Measurements from ENCODE around the gene RNF227. TPM values are rescaled to one million over a fixed set of nuclear protein-coding genes. Genes with fewer than 3 reads are reported as not detected.

RNF227 gene
- total and polyA plus RNA-seq, 10 of the 15 experiments (the other 5 are each of a cell fraction or from before 2014, with no cell fraction given): 0.49 to 5.0 (median 1.3) TPM

GRCh38 chr17:7951143-7951792 is 35.2 kb upstream of the RNF227 start:
- Histone ChIP-seq H3K4me1 (ENCODE audit: control insufficient read depth, insufficient read depth, low read length) (peaks cover 12% of the 10 kb centered on the region), H3K9ac (ENCODE audit: control insufficient read depth, insufficient read depth, low read length) (no peak overlapping the region; the same call in 1 of the 2 replicates), H4K20me1 (ENCODE audit: control insufficient read depth, insufficient read depth) (no peaks in the 10 kb centered on the region), H3K4me2 (ENCODE audit: control insufficient read depth, insufficient read depth) (peak overlapping the region; percentile 50), H2AFZ (ENCODE audit: control insufficient read depth, low read depth, low read length) (peak overlapping the region; percentile 60), H3K36me3 (ENCODE audit: control insufficient read depth in 2 of 2, insufficient read depth in 2 of 2, low read length in 1 of 2) (peaks cover 1 to 12% of the 10 kb centered on the region in 2 experiments), H3K27ac (ENCODE audit: control insufficient read depth, insufficient read depth) (peak overlapping the region; percentile 41), H3K79me2 (ENCODE audit: control insufficient read depth, insufficient read depth, low read length) (no peaks in the 10 kb centered on the region), H3K9me3 (replicated peaks; ENCODE audit: control insufficient read depth, insufficient read depth, low read length) (no peaks in the 10 kb centered on the region), H3K4me3 (no peak overlapping the region), H3K27me3 (replicated peaks in 1 of 2; ENCODE audit: control insufficient read depth in 2 of 2, insufficient read depth in 2 of 2, low read length in 1 of 2) (no peaks in the 10 kb centered on the region)
- 61% methylated on average over 5 of the region's 5 CpGs for WGBS (ENCODE audit: insufficient coverage, insufficient replicate concordance, low lambda C conversion rate, missing lambda C conversion rate)
- ChIA-PET SMC1A (ENCODE audit: uncharacterized antibody, unreplicated experiment) (interaction anchor here (1.3 to 2.4 kb wide), 3 partner anchors 12 to 19 kb away, joined by 3 to 11 read pairs (median 5); partner anchors contain the start of genes CNTROB and TRAPPC1), CTCF (interaction anchor here (0.8 to 1.6 kb wide), 3 partner anchors 22 to 88 kb away, joined by 3 to 4 read pairs (median 4); no protein-coding TSS in a partner anchor), POLR2A (interaction anchor here (0.7 to 2.4 kb wide), 4 partner anchors 9 to 18 kb away, joined by 3 to 12 read pairs (median 5); partner anchors contain the start of genes CNTROB and TRAPPC1), RAD21 (ENCODE audit: unreplicated experiment) (interaction anchor here (1.0 to 1.5 kb wide), 3 partner anchors 18 to 37 kb away, joined by 3 to 6 read pairs (median 4); partner anchors contain the start of gene RNF227)
- peak; percentile 45 for DNase-seq (ENCODE audit: low read depth, low spot score)
- BruUV-seq (replicated peaks): no TSS peak
- intact Hi-C loops (cut with micrococcal nuclease; ENCODE audit: unreplicated experiment): no loop called here
- peak; percentile 95 for FAIRE-seq
- in situ Hi-C loops (cut with MboI): no loop called here
- ATAC-seq: peak; percentile 99
- TF ChIP-seq TAF1 (IDR thresholded peaks at IDR 0.05; ENCODE audit: borderline replicate concordance, low read depth, low read length) (no peak), BCL3 (IDR thresholded peaks at IDR 0.05; ENCODE audit: borderline replicate concordance, insufficient read depth, low read depth, low read length, poor library complexity, severe bottlenecking) (no peak), CEBPB (IDR thresholded peaks at IDR 0.05; ENCODE audit: borderline replicate concordance in 1 of 2, low read depth in 2 of 2, low read length in 2 of 2) (no peak), TCF3 (IDR thresholded peaks at IDR 0.05; ENCODE audit: borderline replicate concordance, insufficient read depth, low read depth, low read length) (no peak), POLR2AphosphoS5 (IDR thresholded peaks at IDR 0.05; ENCODE audit: low read length) (no peak), CHD4 (IDR thresholded peaks at IDR 0.05) (no peak), ELK1 (IDR thresholded peaks at IDR 0.05; ENCODE audit: low read depth, low read length) (no peak), TCF12 (IDR thresholded peaks at IDR 0.05; ENCODE audit: low read depth, low read length) (no peak), MEF2B (IDR thresholded peaks at IDR 0.05; ENCODE audit: partially characterized antibody, poor library complexity, severe bottlenecking) (no peak), MAX (IDR thresholded peaks at IDR 0.05; ENCODE audit: low read depth, low read length) (peak; percentile 76; the same call in 1 of the 2 replicates), MTA3 (IDR thresholded peaks at IDR 0.05; ENCODE audit: borderline replicate concordance, low read length) (no peak; the same call in 1 of the 2 replicates), CBFB (IDR thresholded peaks at IDR 0.05; ENCODE audit: low read depth) (no peak), SUZ12 (IDR thresholded peaks at IDR 0.05; ENCODE audit: unreplicated experiment) (no peak), MTA2 (IDR thresholded peaks at IDR 0.05; ENCODE audit: low read depth) (peak; percentile 61), PBX3 (IDR thresholded peaks at IDR 0.05; ENCODE audit: insufficient replicate concordance, low read depth, low read length) (no peak), HDAC6 (IDR thresholded peaks at IDR 0.05; ENCODE audit: unreplicated experiment) (no peak), BRCA1 (IDR thresholded peaks at IDR 0.05; ENCODE audit: low read depth, low read length) (no peak), SIN3A (IDR thresholded peaks at IDR 0.05; ENCODE audit: low read depth, low read length) (no peak), DPF2 (IDR thresholded peaks at IDR 0.05) (peak; percentile 63)

Measured in GM12878 (cell line).